ENCODE data around the gene BPTF.

The BPTF gene

DNA sequence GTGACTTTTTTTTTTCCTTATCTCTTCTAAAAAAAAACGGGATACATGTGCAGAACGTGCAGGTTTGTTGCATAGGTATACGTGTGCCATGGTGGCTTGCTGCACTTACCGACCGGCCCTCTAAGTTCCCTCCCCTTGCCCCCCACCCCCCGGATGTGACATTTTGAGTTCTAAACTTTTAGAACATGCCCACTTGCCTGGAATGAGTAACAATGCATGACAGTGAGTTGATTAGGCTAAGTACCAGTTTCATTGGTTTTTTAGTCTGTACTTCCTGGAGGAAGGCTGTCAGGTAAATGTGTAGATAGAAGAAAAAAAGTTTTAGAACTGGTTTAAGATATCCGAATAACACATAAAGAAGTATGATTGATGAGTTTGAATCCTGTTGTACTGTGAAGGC is 4.0 kb downstream of the BPTF start:
- TF ChIP-seq EZH2 (IDR thresholded peaks at IDR 0.05; ENCODE audit: borderline replicate concordance, low read depth, low read length, severe bottlenecking) (no peak), CTCF (IDR thresholded peaks at IDR 0.05; ENCODE audit: borderline replicate concordance, extremely low read depth, low read length, poor library complexity, severe bottlenecking) (no peak)
- ATAC-seq (ENCODE audit: insufficient read depth, low read depth) (no peak), DNase-seq (no peak)
- Histone ChIP-seq H3K27ac (ENCODE audit: low read length) (no peak overlapping the region), H3K9ac (ENCODE audit: low read depth, low read length) (no peak overlapping the region), H3K4me2 (ENCODE audit: insufficient read depth, low read length) (peak overlapping the region; percentile 71; the same call in 1 of the 2 replicates), H3K27me3 (ENCODE audit: insufficient read depth, low read length, poor library complexity) (no peaks in the 10 kb centered on the region), H3K9me3 (ENCODE audit: insufficient read depth, low read length, severe bottlenecking) (no peaks in the 10 kb centered on the region), H2AFZ (ENCODE audit: low read depth, low read length) (no peak overlapping the region), H3K4me3 (ENCODE audit: low read depth in 1 of 2, low read length in 2 of 2) (no peak overlapping the region), H4K20me1 (ENCODE audit: insufficient read depth, low read length) (peaks cover 37% of the 10 kb centered on the region), H3K36me3 (ENCODE audit: insufficient read depth, low read length) (peaks cover 17% of the 10 kb centered on the region), H3K4me1 (ENCODE audit: insufficient read depth, low read length) (peaks cover 55% of the 10 kb centered on the region), H3K79me2 (ENCODE audit: insufficient read depth, low read length) (peaks cover 89% of the 10 kb centered on the region)

- Histone ChIP-seq H3K79me2 (ENCODE audit: insufficient read depth, low read length) (peaks cover 96% of the 10 kb centered on the region), H3K9me3 (ENCODE audit: insufficient read depth, low read length, severe bottlenecking) (no peaks in the 10 kb centered on the region), H4K20me1 (ENCODE audit: insufficient read depth, low read length) (peaks cover 47% of the 10 kb centered on the region), H3K27ac (ENCODE audit: low read length) (no peak overlapping the region), H2AFZ (ENCODE audit: low read depth, low read length) (no peak overlapping the region), H3K4me2 (ENCODE audit: insufficient read depth, low read length) (peak overlapping the region; percentile 71; the same call in 1 of the 2 replicates), H3K4me1 (ENCODE audit: insufficient read depth, low read length) (peaks cover 48% of the 10 kb centered on the region), H3K36me3 (ENCODE audit: insufficient read depth, low read length) (peaks cover 17% of the 10 kb centered on the region), H3K4me3 (ENCODE audit: low read depth in 1 of 2, low read length in 2 of 2) (no peak overlapping the region), H3K9ac (ENCODE audit: low read depth, low read length) (no peak overlapping the region), H3K27me3 (ENCODE audit: insufficient read depth, low read length, poor library complexity) (no peaks in the 10 kb centered on the region)
- ATAC-seq (ENCODE audit: insufficient read depth, low read depth) (no peak), DNase-seq (no peak)
- TF ChIP-seq EZH2 (IDR thresholded peaks at IDR 0.05; ENCODE audit: borderline replicate concordance, low read depth, low read length, severe bottlenecking) = no peak
- TF ChIP-seq CTCF (IDR thresholded peaks at IDR 0.05; ENCODE audit: borderline replicate concordance, extremely low read depth, low read length, poor library complexity, severe bottlenecking) = no peak
Observed at GRCh38 chr17:67830440-67830839, 5.1 kb downstream of the BPTF start.

GRCh38 chr17:67831268-67831667 is 6.0 kb downstream of the BPTF start:
- H3K4me3 ChIP-seq (ENCODE audit: low read depth in 1 of 2, low read length in 2 of 2) = no peak overlapping the region; a peak in 1 of 4 replicates
- H3K27ac ChIP-seq (ENCODE audit: low read length) = no peak overlapping the region
- peaks cover 51% of the 10 kb centered on the region for H4K20me1 ChIP-seq (ENCODE audit: insufficient read depth, low read length)
- peaks cover 99% of the 10 kb centered on the region for H3K79me2 ChIP-seq (ENCODE audit: insufficient read depth, low read length)
- no peak for TF ChIP-seq CTCF (IDR thresholded peaks at IDR 0.05; ENCODE audit: borderline replicate concordance, extremely low read depth, low read length, poor library complexity, severe bottlenecking)
- TF ChIP-seq EZH2 (IDR thresholded peaks at IDR 0.05; ENCODE audit: borderline replicate concordance, low read depth, low read length, severe bottlenecking) = no peak
- no peaks in the 10 kb centered on the region for H3K9me3 ChIP-seq (ENCODE audit: insufficient read depth, low read length, severe bottlenecking)
- H3K4me1 ChIP-seq (ENCODE audit: insufficient read depth, low read length) = peaks cover 48% of the 10 kb centered on the region
- peak overlapping the region; percentile 71; the same call in 1 of the 2 replicates for H3K4me2 ChIP-seq (ENCODE audit: insufficient read depth, low read length)
- no peak overlapping the region for H2AFZ ChIP-seq (ENCODE audit: low read depth, low read length)
- DNase-seq = no peak
- no peak for ATAC-seq (ENCODE audit: insufficient read depth, low read depth)
- peaks cover 17% of the 10 kb centered on the region for H3K36me3 ChIP-seq (ENCODE audit: insufficient read depth, low read length)
- no peaks in the 10 kb centered on the region for H3K27me3 ChIP-seq (ENCODE audit: insufficient read depth, low read length, poor library complexity)
- no peak overlapping the region for H3K9ac ChIP-seq (ENCODE audit: low read depth, low read length)

DNA sequence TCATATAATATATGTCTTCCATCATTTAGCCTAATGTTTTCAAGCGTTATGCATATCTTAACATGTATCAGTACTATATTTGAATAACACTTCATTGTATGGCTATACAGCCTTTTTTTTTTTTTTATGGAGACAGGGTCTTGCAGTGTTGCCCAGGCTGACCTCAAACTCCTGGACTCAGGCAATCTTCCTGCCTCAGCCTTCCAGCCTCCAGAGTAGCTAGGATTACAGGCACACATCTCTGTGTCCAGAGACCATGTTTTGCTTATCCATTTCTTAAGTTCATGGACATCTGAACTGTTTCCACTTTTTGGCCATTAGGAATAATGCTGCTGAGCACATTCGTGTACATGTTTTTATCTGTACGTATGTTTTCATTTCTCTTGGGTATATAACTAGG is 7.8 kb downstream of the BPTF start:
- H2AFZ ChIP-seq (ENCODE audit: low read depth, low read length) = no peak overlapping the region
- H3K4me3 ChIP-seq (ENCODE audit: low read depth in 1 of 2, low read length in 2 of 2) = no peak overlapping the region
- H3K79me2 ChIP-seq (ENCODE audit: insufficient read depth, low read length) = peaks cover 99% of the 10 kb centered on the region
- H4K20me1 ChIP-seq (ENCODE audit: insufficient read depth, low read length) = peaks cover 69% of the 10 kb centered on the region
- DNase-seq (no peak), ATAC-seq (ENCODE audit: insufficient read depth, low read depth) (no peak)
- no peak overlapping the region for H3K4me2 ChIP-seq (ENCODE audit: insufficient read depth, low read length)
- no peak overlapping the region for H3K27ac ChIP-seq (ENCODE audit: low read length)
- TF ChIP-seq CTCF (IDR thresholded peaks at IDR 0.05; ENCODE audit: borderline replicate concordance, extremely low read depth, low read length, poor library complexity, severe bottlenecking) (no peak), EZH2 (IDR thresholded peaks at IDR 0.05; ENCODE audit: borderline replicate concordance, low read depth, low read length, severe bottlenecking) (no peak)
- no peaks in the 10 kb centered on the region for H3K27me3 ChIP-seq (ENCODE audit: insufficient read depth, low read length, poor library complexity)
- peaks cover 17% of the 10 kb centered on the region for H3K36me3 ChIP-seq (ENCODE audit: insufficient read depth, low read length)
- H3K9ac ChIP-seq (ENCODE audit: low read depth, low read length) = no peak overlapping the region
- no peaks in the 10 kb centered on the region for H3K9me3 ChIP-seq (ENCODE audit: insufficient read depth, low read length, severe bottlenecking)
- H3K4me1 ChIP-seq (ENCODE audit: insufficient read depth, low read length) = peaks cover 35% of the 10 kb centered on the region
